Adrenal gland (tissue), 5 donors: ENCODE measurements around the gene ARHGEF28.

ENCODE experiments used
- POLR2A ChIP-seq, 2 donors: fragments of 450-650 bp; IDR thresholded peaks; one replicate each; pipeline ENCODE4 v1.6.1; 2017; ENCODE audit warnings: antibody characterized with exemption in 2 of 2, mild to moderate bottlenecking in 2 of 2, moderate library complexity in 1 of 2
- TF ChIP-seq, protein P1 (sequence below), 6 experiments: fragments of 450-650 bp in 4 of 6; fragments of 200-600 bp in 2 of 6; sonication (generic) in 1 of 6; IDR thresholded peaks; 1 replicate in 5 of 6; 2 replicates in 1 of 6; pipeline versions ENCODE4 v1.5.1 to v1.8.0; 2016 to 2021; ENCODE audit warnings: antibody characterized with exemption in 6 of 6, mild to moderate bottlenecking in 2 of 6, moderate library complexity in 1 of 6
- donor health status: DM: no; HTN: no; CAD: no.

DNA sequence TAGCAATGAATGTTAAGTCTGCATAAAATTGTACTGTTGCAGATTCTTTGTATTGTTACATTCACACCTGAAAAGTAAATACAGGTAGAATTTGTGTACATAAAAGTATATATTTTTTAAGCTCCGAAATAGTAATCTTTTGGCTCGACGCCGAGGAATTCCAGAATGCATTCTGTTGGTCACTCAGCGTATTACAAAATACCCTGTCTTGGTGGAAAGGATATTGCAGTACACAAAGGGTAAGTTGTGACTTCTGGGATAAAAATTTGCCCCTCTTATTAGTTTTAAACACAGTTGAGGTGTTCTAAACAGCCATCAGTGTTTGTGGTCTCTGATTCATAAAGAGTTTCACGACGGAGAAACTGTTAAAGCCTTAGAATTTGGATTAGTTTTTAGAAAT lies 257.6 kb downstream of the ARHGEF28 start:
- TF ChIP-seq POLR2A (IDR thresholded peaks at IDR 0.05), result no peak
- TF ChIP-seq, protein P1, sequence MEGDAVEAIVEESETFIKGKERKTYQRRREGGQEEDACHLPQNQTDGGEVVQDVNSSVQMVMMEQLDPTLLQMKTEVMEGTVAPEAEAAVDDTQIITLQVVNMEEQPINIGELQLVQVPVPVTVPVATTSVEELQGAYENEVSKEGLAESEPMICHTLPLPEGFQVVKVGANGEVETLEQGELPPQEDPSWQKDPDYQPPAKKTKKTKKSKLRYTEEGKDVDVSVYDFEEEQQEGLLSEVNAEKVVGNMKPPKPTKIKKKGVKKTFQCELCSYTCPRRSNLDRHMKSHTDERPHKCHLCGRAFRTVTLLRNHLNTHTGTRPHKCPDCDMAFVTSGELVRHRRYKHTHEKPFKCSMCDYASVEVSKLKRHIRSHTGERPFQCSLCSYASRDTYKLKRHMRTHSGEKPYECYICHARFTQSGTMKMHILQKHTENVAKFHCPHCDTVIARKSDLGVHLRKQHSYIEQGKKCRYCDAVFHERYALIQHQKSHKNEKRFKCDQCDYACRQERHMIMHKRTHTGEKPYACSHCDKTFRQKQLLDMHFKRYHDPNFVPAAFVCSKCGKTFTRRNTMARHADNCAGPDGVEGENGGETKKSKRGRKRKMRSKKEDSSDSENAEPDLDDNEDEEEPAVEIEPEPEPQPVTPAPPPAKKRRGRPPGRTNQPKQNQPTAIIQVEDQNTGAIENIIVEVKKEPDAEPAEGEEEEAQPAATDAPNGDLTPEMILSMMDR (IDR thresholded peaks at IDR 0.05), result no peak
